ENCODE data around the gene CSNK2A1. TPM values are rescaled to one million over a fixed set of nuclear protein-coding genes. Genes with fewer than 3 reads are reported as not detected.
A peak's percentile ranks its signal among the peaks of the same experiment; 100 is the strongest.

Gene CSNK2A1
- total and polyA plus RNA-seq, 11 donors: 30.3 to 136 (median 119) TPM

GRCh38 chr20:547394-547793, 3.8 kb upstream of the CSNK2A1 start:
- Histone ChIP-seq H3K36me3 (no peaks in the 10 kb centered on the region), H3K27ac (no peak overlapping the region), H3K27me3 (peaks cover 0 to 8% (median 0%) of the 10 kb centered on the region in 9 donors), H3K4me3 (no peak overlapping the region), H3K4me1 (peaks cover 2 to 18% (median 9%) of the 10 kb centered on the region in 12 donors), H3K9me3 (no peaks in the 10 kb centered on the region)
- ATAC-seq: no peak
- intact Hi-C loops (cut with DNase I): loop anchor here in 1 of 10 donors (10.0 kb wide), 1 partner anchor 287 kb away; the partner anchor contains the start of gene FAM110A
- DNase-seq: no peak
- TF ChIP-seq CTCF (IDR thresholded peaks at IDR 0.05): no peak
- no peak for TF ChIP-seq POLR2A (IDR thresholded peaks at IDR 0.05)
- WGBS, 4 donors: 94 to 96% (median 95%) methylated on average over 1 of the region's 1 CpG

- Histone ChIP-seq H3K4me3 (no peak overlapping the region), H3K36me3 (no peaks in the 10 kb centered on the region), H3K9me3 (no peaks in the 10 kb centered on the region), H3K27me3 (peaks cover 0 to 8% (median 0%) of the 10 kb centered on the region in 9 donors), H3K4me1 (peaks cover 3 to 28% (median 18%) of the 10 kb centered on the region in 12 donors), H3K27ac (no peak overlapping the region)
- no peak for DNase-seq
- intact Hi-C loops (cut with DNase I): loop anchor here in 1 of 10 donors (10.0 kb wide), 1 partner anchor 288 kb away; the partner anchor contains the start of gene FAM110A
- ATAC-seq: no peak
- TF ChIP-seq POLR2A (IDR thresholded peaks at IDR 0.05) (no peak), CTCF (IDR thresholded peaks at IDR 0.05) (no peak)
- 88 to 93% (median 90%) methylated on average over 3 of the region's 3 CpGs for WGBS, 4 donors
These were observed 2.8 kb upstream of the CSNK2A1 start for GRCh38 chr20:546353-546752.

- intact Hi-C loops (cut with DNase I): loop anchor here in 3 of 10 donors (5.0 to 10.0 kb wide), 4 partner anchors 137 to 291 kb away; partner anchors contain the start of genes FAM110A (in 1 of the 3), NRSN2 (in 1 of the 3) and RBCK1 (in 1 of the 3)
- 44 to 55% (median 49%) methylated on average over 6 of the region's 6 CpGs for WGBS, 4 donors
These were observed 649 bp upstream of the CSNK2A1 start for GRCh38 chr20:544153-544725.

More at GRCh38 chr20:544153-544725, 649 bp upstream of the CSNK2A1 start:
- Histone ChIP-seq H3K27me3 (no peaks in the 10 kb centered on the region), H3K27ac (peak overlapping the region; percentile 88 to 96 (median 92)), H3K9me3 (peaks cover 0 to 8% (median 0%) of the 10 kb centered on the region in 12 donors), H3K4me1 (peaks cover 8 to 49% (median 31%) of the 10 kb centered on the region in 12 donors), H3K4me3 (peak overlapping the region in 11 of 12 donors; percentile 71 to 99 (median 88)), H3K36me3 (no peaks in the 10 kb centered on the region)
- no peak for DNase-seq
- no peak for TF ChIP-seq POLR2A (IDR thresholded peaks at IDR 0.05)
- no peak for TF ChIP-seq CTCF (IDR thresholded peaks at IDR 0.05)
- no peak for ATAC-seq
